ENCODE data around the gene NPAS2. TPM values are rescaled to one million over a fixed set of nuclear protein-coding genes. Genes with fewer than 3 reads are reported as not detected.

Gene NPAS2
- total and polyA plus RNA-seq, 2 donors (not counting 1 experiment from before 2014, with no cell fraction given) = 3.6 to 4.9 TPM

DNA sequence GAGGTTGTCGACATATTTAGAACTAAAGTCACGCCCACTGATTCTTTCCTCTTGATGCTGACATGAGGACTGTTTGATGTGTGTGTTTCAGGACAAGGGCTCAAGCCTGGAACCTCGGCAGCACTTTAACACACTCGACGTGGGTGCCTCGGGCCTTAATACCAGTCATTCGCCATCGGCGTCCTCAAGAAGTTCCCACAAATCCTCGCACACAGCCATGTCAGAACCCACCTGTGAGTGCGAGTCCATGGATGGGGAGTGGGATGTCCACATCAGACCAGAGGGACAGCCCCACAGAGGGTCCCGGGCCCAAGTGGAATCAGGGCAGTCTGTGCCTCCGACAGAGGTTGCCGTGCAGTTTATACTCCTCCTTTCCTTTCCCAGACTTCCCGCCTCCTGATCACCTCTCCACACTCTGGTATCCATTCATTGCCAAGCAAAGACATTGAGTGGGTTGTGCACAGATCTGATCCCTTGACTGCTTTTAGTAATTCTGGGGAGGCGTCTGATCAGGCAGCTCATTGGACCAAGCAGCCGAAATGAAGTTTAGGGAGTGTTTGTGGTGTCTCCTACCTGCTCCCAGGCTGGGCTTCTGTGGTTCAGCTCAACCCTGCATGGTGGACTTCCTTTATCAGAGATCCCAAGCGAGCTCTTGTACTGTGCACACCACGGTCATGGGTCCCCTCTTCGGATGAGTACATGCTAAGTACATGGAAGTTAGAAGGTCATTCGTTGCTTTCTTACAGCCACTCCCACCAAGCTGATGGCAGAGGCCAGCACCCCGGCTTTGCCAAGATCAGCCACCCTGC is 155.0 kb downstream of the NPAS2 start:
- no peak overlapping the region for H3K27ac ChIP-seq (ENCODE audit: insufficient read depth, low read length)
- no peak overlapping the region for H3K9ac ChIP-seq (ENCODE audit: insufficient read depth, low read length)
- H3K4me3 ChIP-seq (replicated peaks in 1 of 4; ENCODE audit: control extremely low read depth in 1 of 4, insufficient read depth in 1 of 4, low read depth in 3 of 4, low read length in 4 of 4) = no peak overlapping the region
- H2AFZ ChIP-seq (ENCODE audit: low read length) = no peak overlapping the region
- H3K36me3 ChIP-seq (ENCODE audit: control insufficient read depth, insufficient read depth, low read length) = no peaks in the 10 kb centered on the region
- H3K79me2 ChIP-seq (ENCODE audit: control insufficient read depth, insufficient read depth, low read length) = no peaks in the 10 kb centered on the region
- no peaks in the 10 kb centered on the region for H4K20me1 ChIP-seq (ENCODE audit: control insufficient read depth, extremely low read depth, insufficient read depth, low read length)
- DNase-seq (ENCODE audit: low read depth in 2 of 2) = no peak
- H3K4me1 ChIP-seq (ENCODE audit: control insufficient read depth, extremely low read depth, insufficient read depth, low read length) = peaks cover 4% of the 10 kb centered on the region
- no peaks in the 10 kb centered on the region for H3K27me3 ChIP-seq (ENCODE audit: control insufficient read depth, insufficient read depth, low read length)
- H3K4me2 ChIP-seq (ENCODE audit: extremely low read depth, insufficient read depth, low read length) = no peak overlapping the region
- H3K9me3 ChIP-seq (ENCODE audit: control insufficient read depth, insufficient read depth, low read depth, low read length) = no peaks in the 10 kb centered on the region
- TF ChIP-seq CTCF (conservative IDR thresholded peaks at IDR 0.05 in 1 of 2, IDR thresholded peaks at IDR 0.05 in 1 of 2; ENCODE audit: low read depth in 1 of 2, low read length in 2 of 2) (no peak), EZH2 (IDR thresholded peaks at IDR 0.05; ENCODE audit: low read length, missing control alignments) (no peak)

DNA sequence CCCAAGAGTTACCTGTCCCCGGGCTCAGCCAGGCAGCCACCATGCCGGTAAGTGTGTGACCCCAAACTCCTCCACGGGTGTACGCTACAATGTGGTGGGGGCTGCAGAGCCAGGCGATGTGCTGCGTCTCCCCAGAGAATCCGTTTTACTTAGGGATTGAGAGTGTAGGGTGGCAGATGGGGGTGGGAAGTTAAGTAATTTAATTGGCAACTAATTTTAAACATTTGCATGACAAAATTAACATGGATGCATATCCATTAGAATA is 155.5 kb downstream of the NPAS2 start:
- Histone ChIP-seq H3K9ac (ENCODE audit: insufficient read depth, low read length) (no peak overlapping the region), H3K27ac (ENCODE audit: insufficient read depth, low read length) (no peak overlapping the region), H3K79me2 (ENCODE audit: control insufficient read depth, insufficient read depth, low read length) (no peaks in the 10 kb centered on the region), H3K9me3 (ENCODE audit: control insufficient read depth, insufficient read depth, low read depth, low read length) (no peaks in the 10 kb centered on the region), H3K4me3 (replicated peaks in 1 of 4; ENCODE audit: control extremely low read depth in 1 of 4, insufficient read depth in 1 of 4, low read depth in 3 of 4, low read length in 4 of 4) (no peak overlapping the region), H3K4me2 (ENCODE audit: extremely low read depth, insufficient read depth, low read length) (no peak overlapping the region), H3K27me3 (ENCODE audit: control insufficient read depth, insufficient read depth, low read length) (no peaks in the 10 kb centered on the region), H3K36me3 (ENCODE audit: control insufficient read depth, insufficient read depth, low read length) (no peaks in the 10 kb centered on the region), H3K4me1 (ENCODE audit: control insufficient read depth, extremely low read depth, insufficient read depth, low read length) (peaks cover 4% of the 10 kb centered on the region), H4K20me1 (ENCODE audit: control insufficient read depth, extremely low read depth, insufficient read depth, low read length) (no peaks in the 10 kb centered on the region), H2AFZ (ENCODE audit: low read length) (no peak overlapping the region)
- TF ChIP-seq CTCF (conservative IDR thresholded peaks at IDR 0.05 in 1 of 2, IDR thresholded peaks at IDR 0.05 in 1 of 2; ENCODE audit: low read depth in 1 of 2, low read length in 2 of 2) = no peak
- no peak for TF ChIP-seq EZH2 (IDR thresholded peaks at IDR 0.05; ENCODE audit: low read length, missing control alignments)
- DNase-seq (ENCODE audit: low read depth in 2 of 2) = no peak

- no peaks in the 10 kb centered on the region for H4K20me1 ChIP-seq (ENCODE audit: control insufficient read depth, extremely low read depth, insufficient read depth, low read length)
- no peak overlapping the region for H3K27ac ChIP-seq (ENCODE audit: insufficient read depth, low read length)
- TF ChIP-seq EZH2 (IDR thresholded peaks at IDR 0.05; ENCODE audit: low read length, missing control alignments) (no peak), CTCF (conservative IDR thresholded peaks at IDR 0.05 in 1 of 2, IDR thresholded peaks at IDR 0.05 in 1 of 2; ENCODE audit: low read depth in 1 of 2, low read length in 2 of 2) (no peak)
- no peak overlapping the region for H3K4me2 ChIP-seq (ENCODE audit: extremely low read depth, insufficient read depth, low read length)
- H2AFZ ChIP-seq (ENCODE audit: low read length) = no peak overlapping the region
- peaks cover 4% of the 10 kb centered on the region for H3K4me1 ChIP-seq (ENCODE audit: control insufficient read depth, extremely low read depth, insufficient read depth, low read length)
- H3K36me3 ChIP-seq (ENCODE audit: control insufficient read depth, insufficient read depth, low read length) = no peaks in the 10 kb centered on the region
- H3K27me3 ChIP-seq (ENCODE audit: control insufficient read depth, insufficient read depth, low read length) = no peaks in the 10 kb centered on the region
- H3K9ac ChIP-seq (ENCODE audit: insufficient read depth, low read length) = no peak overlapping the region
- no peaks in the 10 kb centered on the region for H3K79me2 ChIP-seq (ENCODE audit: control insufficient read depth, insufficient read depth, low read length)
- no peaks in the 10 kb centered on the region for H3K9me3 ChIP-seq (ENCODE audit: control insufficient read depth, insufficient read depth, low read depth, low read length)
- H3K4me3 ChIP-seq (replicated peaks in 1 of 4; ENCODE audit: control extremely low read depth in 1 of 4, insufficient read depth in 1 of 4, low read depth in 3 of 4, low read length in 4 of 4) = no peak overlapping the region
- DNase-seq (ENCODE audit: low read depth in 2 of 2) = no peak
These were observed 156.1 kb downstream of the NPAS2 start for GRCh38 chr2:100976061-100976460.
